Measurements from ENCODE around the gene PTPRN2.

DNA sequence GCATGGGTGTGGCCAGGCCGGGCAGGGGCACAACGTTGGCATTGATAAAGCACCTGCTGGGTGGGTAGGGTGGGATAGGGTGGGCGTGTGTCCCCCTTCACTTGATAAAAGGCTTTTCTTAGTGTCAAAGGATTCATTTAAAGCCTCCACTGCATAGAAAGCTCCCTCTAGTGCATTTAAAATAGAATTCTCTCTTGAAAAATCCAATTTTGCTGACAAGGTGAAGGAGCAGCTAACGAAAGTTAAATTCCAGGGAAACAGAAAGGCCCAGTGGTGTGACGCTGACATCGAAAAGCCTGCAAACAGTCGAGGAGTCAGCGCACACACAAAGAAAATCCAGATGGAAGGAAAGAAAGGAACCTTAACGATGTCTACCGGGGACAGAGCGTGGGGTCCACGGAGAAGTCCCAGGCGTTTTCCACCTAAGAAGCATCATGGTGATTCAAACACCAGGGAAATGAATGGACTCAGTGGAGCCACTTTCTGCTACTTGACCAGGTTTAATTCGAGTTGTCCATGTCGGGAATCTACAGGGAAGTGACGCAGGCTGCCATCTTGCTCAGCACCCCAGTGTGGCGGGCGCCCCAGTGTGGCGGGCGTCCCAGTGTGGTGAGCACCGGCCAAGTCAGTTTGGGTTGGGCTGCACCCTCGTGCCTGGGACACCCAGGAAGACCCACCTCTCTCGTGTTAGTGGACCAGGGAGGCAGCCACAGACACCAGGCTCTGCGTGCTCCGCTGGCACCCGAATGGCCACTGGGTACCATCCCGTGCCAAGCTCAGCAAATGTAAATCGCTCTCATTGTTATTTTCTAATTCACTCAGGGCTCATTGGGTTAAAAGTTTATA is 1033.0 kb downstream of the PTPRN2 start:
- TF ChIP-seq, protein P1, sequence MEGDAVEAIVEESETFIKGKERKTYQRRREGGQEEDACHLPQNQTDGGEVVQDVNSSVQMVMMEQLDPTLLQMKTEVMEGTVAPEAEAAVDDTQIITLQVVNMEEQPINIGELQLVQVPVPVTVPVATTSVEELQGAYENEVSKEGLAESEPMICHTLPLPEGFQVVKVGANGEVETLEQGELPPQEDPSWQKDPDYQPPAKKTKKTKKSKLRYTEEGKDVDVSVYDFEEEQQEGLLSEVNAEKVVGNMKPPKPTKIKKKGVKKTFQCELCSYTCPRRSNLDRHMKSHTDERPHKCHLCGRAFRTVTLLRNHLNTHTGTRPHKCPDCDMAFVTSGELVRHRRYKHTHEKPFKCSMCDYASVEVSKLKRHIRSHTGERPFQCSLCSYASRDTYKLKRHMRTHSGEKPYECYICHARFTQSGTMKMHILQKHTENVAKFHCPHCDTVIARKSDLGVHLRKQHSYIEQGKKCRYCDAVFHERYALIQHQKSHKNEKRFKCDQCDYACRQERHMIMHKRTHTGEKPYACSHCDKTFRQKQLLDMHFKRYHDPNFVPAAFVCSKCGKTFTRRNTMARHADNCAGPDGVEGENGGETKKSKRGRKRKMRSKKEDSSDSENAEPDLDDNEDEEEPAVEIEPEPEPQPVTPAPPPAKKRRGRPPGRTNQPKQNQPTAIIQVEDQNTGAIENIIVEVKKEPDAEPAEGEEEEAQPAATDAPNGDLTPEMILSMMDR (IDR thresholded peaks at IDR 0.05), result no peak
- TF ChIP-seq POLR2A (IDR thresholded peaks at IDR 0.05), result no peak
- no peak for TF ChIP-seq POLR2AphosphoS5 (IDR thresholded peaks at IDR 0.05)
